Measurements from ENCODE around the gene MDP1. TPM values are rescaled to one million over a fixed set of nuclear protein-coding genes. Genes with fewer than 3 reads are reported as not detected.
"Not testable (repeated sequence)": the region's sequence is repeated elsewhere in the genome, so short reads cannot be mapped to it uniquely, and the experiment has no call there.

The MDP1 gene
- total RNA-seq, 1 experiment from 2014 or later = 18.8 TPM

- Histone ChIP-seq H2BK120ac (ENCODE audit: low read depth, low read length, poor library complexity, severe bottlenecking) (peak overlapping the region; percentile 3), H3K18ac (ENCODE audit: insufficient read length, low read depth, low read length) (no peak overlapping the region), H3K27me3 (ENCODE audit: insufficient read depth, low read length) (no peaks in the 10 kb centered on the region), H2BK15ac (ENCODE audit: low read depth, low read length) (no peak overlapping the region), H2BK12ac (ENCODE audit: insufficient read length, low read depth, low read length) (no peak overlapping the region), H3K79me2 (ENCODE audit: insufficient read depth, low read length) (no peaks in the 10 kb centered on the region), H4K8ac (replicated peaks; ENCODE audit: insufficient read length, low read depth, low read length) (no peak overlapping the region), H2BK20ac (ENCODE audit: low read depth, low read length, poor library complexity, severe bottlenecking) (no peak overlapping the region), H3K23ac (ENCODE audit: insufficient read length, low read depth, low read length) (no peak overlapping the region), H2AK5ac (ENCODE audit: insufficient read length, low read length) (no peak overlapping the region), H3K14ac (ENCODE audit: insufficient read depth, low read length) (no peak overlapping the region), H4K20me1 (ENCODE audit: control insufficient read depth, insufficient read depth, insufficient read length) (no peaks in the 10 kb centered on the region), H3K4ac (ENCODE audit: low read depth, low read length) (no peak overlapping the region), H3K9me3 (ENCODE audit: control insufficient read depth, low read depth, low read length) (peaks cover 5% of the 10 kb centered on the region), H3K4me2 (ENCODE audit: insufficient read depth, insufficient read length, low read length) (no peak overlapping the region), H3K79me1 (ENCODE audit: insufficient read depth, low read depth, low read length, poor library complexity, severe bottlenecking) (no peaks in the 10 kb centered on the region), H2BK5ac (ENCODE audit: insufficient read length, low read length) (no peak overlapping the region), H3K9ac (ENCODE audit: extremely low read depth, insufficient read length, low read length) (no peak overlapping the region), H4K5ac (ENCODE audit: insufficient read length, low read depth, low read length) (no peak overlapping the region), H3K27ac (ENCODE audit: insufficient read length, low read depth, low read length) (no peak overlapping the region), H2AFZ (ENCODE audit: low read length) (no peak overlapping the region), H3K56ac (ENCODE audit: insufficient read length, low read depth, low read length) (no peak overlapping the region), H3K4me1 (ENCODE audit: insufficient read depth, low read length) (peaks cover 5% of the 10 kb centered on the region; the same call in 1 of the 2 replicates), H4K91ac (ENCODE audit: insufficient read length, low read depth, low read length) (no peak overlapping the region), H3K23me2 (ENCODE audit: insufficient read length, low read depth, low read length, poor library complexity, severe bottlenecking) (no peaks in the 10 kb centered on the region), H3T11ph (ENCODE audit: low read length) (no peak overlapping the region)
- H3K4me1 Mint-ChIP-seq = peaks cover 22 to 31% of the 10 kb centered on the region in 2 experiments
- peak overlapping the region in 1 of 2 experiments; percentile 2; a peak in 3 of 5 replicates for H3K4me3 Mint-ChIP-seq
- no peak for TF ChIP-seq CTCF (conservative IDR thresholded peaks at IDR 0.05)
- H3K9me3 Mint-ChIP-seq = peaks cover 8 to 15% of the 10 kb centered on the region in 2 experiments
- no CpG with 5 or more reads among the region's 7 CpGs for WGBS (ENCODE audit: extremely low coverage, insufficient read length, low lambda C conversion rate)
- no peaks in the 10 kb centered on the region for H3K27me3 Mint-ChIP-seq (ENCODE audit: low read depth)
- peaks cover 52 to 83% (median 74%) of the 10 kb centered on the region in 3 experiments for H3K36me3 Mint-ChIP-seq (ENCODE audit: insufficient read depth in 1 of 3, low read depth in 3 of 3)
- DNase-seq = no peak
- H3K27ac Mint-ChIP-seq = peak overlapping the region in 2 of 3 experiments; percentile 2 to 19; a peak in 4 of 7 replicates
Observed at GRCh38 chr14:24204163-24205146, 11.4 kb downstream of the MDP1 start.

GRCh38 chr14:24203249-24203886, 12.5 kb downstream of the MDP1 start:
- H4K8ac ChIP-seq (replicated peaks; ENCODE audit: insufficient read length, low read depth, low read length); H3K23me2 ChIP-seq (ENCODE audit: insufficient read length, low read depth, low read length, poor library complexity, severe bottlenecking); H3T11ph ChIP-seq (ENCODE audit: low read length); H3K27me3 ChIP-seq (ENCODE audit: insufficient read depth, low read length); H2BK120ac ChIP-seq (ENCODE audit: low read depth, low read length, poor library complexity, severe bottlenecking); H3K14ac ChIP-seq (ENCODE audit: insufficient read depth, low read length); H3K4ac ChIP-seq (ENCODE audit: low read depth, low read length); H4K5ac ChIP-seq (ENCODE audit: insufficient read length, low read depth, low read length); H3K79me1 ChIP-seq (ENCODE audit: insufficient read depth, low read depth, low read length, poor library complexity, severe bottlenecking); H3K56ac ChIP-seq (ENCODE audit: insufficient read length, low read depth, low read length); H4K20me1 ChIP-seq (ENCODE audit: control insufficient read depth, insufficient read depth, insufficient read length); H3K9me3 ChIP-seq (ENCODE audit: control insufficient read depth, low read depth, low read length); H2AFZ ChIP-seq (ENCODE audit: low read length); H3K79me2 ChIP-seq (ENCODE audit: insufficient read depth, low read length); H2BK12ac ChIP-seq (ENCODE audit: insufficient read length, low read depth, low read length); H2AK5ac ChIP-seq (ENCODE audit: insufficient read length, low read length); H3K4me1 ChIP-seq (ENCODE audit: insufficient read depth, low read length); H2BK20ac ChIP-seq (ENCODE audit: low read depth, low read length, poor library complexity, severe bottlenecking); H2BK5ac ChIP-seq (ENCODE audit: insufficient read length, low read length); H3K27me3 Mint-ChIP-seq (ENCODE audit: low read depth); H3K9ac ChIP-seq (ENCODE audit: extremely low read depth, insufficient read length, low read length); H3K23ac ChIP-seq (ENCODE audit: insufficient read length, low read depth, low read length); DNase-seq; H3K18ac ChIP-seq (ENCODE audit: insufficient read length, low read depth, low read length); H2BK15ac ChIP-seq (ENCODE audit: low read depth, low read length): not testable (repeated sequence)
- H4K91ac ChIP-seq (ENCODE audit: insufficient read length, low read depth, low read length) = peak overlapping the region; percentile 3
- peak overlapping the region; percentile 94 to 98 (median 95); a peak in 5 of 7 replicates for H3K27ac Mint-ChIP-seq
- H3K27ac ChIP-seq (ENCODE audit: insufficient read length, low read depth, low read length) = peak overlapping the region; percentile 89
- H3K4me3 Mint-ChIP-seq = peak overlapping the region; percentile 28 to 52; a peak in 3 of 5 replicates
- H3K9me3 Mint-ChIP-seq = peaks cover 8 to 15% of the 10 kb centered on the region in 2 experiments
- H3K36me3 Mint-ChIP-seq (ENCODE audit: insufficient read depth in 1 of 3, low read depth in 3 of 3) = peaks cover 51 to 88% (median 81%) of the 10 kb centered on the region in 3 experiments
- H3K4me2 ChIP-seq (ENCODE audit: insufficient read depth, insufficient read length, low read length) = peak overlapping the region; percentile 26
- WGBS (ENCODE audit: extremely low coverage, insufficient read length, low lambda C conversion rate) = no CpG with 5 or more reads among the region's 16 CpGs
- peaks cover 29 to 38% of the 10 kb centered on the region in 2 experiments for H3K4me1 Mint-ChIP-seq
